Activated CD4-positive, alpha-beta T cell treated with anti-CD3 and anti-CD28 coated beads for 1 hour (primary cell): ENCODE data around the gene GCHFR.

Experiments
- DNase-seq: peaks from one replicate; pipeline ENCODE4 v3.0.0-alpha.2; 2020

The GCHFR gene

DNA sequence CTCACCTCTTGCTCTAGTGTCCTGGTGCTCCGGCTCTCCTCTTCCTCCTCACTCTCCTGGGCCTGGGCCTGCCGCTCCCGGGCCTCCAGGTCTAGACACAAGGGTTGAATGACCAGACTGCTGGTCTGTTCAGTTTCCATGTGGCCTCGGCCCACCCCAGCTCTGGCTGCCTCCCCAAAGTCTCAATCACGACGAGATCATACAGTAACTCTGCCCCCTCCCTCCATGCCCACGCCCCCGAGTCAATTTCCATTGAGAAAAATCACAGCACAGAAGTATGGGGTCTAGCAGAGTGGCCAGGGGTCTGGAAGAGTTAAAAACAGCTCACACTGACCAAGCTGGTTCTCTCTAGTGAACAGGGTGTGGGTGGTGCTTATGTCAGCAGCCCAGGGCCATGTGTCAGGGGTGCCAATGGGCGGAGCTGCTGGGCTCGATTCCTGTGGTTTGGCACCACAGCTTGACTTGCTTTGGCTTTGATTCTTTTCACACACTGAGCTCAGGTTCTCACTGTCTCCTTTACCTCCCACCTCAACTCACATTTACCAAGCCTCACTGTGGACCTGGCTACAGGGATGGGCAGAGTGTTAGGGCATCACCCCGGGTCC lies 12.8 kb downstream of the GCHFR start:
- no peak for DNase-seq

DNA sequence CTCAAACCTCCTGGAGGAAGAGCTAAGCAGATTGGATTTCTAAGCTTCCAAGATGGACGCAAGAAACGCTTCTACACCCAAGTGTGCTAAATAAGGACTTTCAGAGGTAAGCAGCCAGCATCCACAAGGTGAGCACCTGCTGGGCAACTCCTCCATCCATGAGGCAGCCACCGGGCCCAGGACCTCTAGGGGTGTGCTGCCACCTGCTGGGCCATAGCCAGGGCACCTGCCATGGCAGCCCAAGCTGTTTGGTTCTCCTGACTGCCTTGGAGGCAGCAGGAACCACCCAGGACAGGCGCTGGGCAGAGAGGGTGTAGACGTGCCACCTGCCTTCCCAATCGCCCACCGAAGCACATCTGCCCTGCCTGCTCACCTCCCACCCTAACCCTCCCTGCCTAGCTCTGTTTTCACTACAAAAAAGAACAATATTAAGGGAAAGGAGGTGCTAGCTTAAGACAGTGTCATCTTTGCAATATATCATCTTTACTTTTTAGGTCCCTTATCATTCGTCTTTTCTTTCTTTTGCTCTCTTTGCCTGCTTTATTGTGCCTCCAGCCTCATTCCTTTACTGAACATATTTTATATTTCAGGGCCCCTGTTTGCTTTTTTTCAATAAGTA lies 18.9 kb downstream of the GCHFR start:
- peak; percentile 76 for DNase-seq

DNA sequence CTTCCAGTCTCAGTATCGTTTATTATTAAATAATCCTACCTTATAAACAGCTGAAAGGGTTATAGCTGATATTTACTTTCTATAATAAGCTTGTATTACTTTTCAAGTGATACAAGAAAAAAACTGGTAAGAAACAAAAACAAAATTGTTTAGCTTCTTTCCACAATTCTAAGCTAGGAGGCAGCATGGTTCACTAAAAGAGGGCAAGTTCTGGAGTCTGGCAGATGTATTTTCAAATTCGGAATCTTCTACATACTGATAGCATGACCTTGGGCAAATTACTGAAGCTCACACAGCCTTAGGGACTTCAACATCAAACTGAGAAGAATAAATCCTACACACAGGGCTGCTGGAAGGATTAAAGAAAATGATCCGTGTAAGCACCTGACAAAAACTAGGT lies 21.3 kb downstream of the GCHFR start:
- DNase-seq = no peak

DNA sequence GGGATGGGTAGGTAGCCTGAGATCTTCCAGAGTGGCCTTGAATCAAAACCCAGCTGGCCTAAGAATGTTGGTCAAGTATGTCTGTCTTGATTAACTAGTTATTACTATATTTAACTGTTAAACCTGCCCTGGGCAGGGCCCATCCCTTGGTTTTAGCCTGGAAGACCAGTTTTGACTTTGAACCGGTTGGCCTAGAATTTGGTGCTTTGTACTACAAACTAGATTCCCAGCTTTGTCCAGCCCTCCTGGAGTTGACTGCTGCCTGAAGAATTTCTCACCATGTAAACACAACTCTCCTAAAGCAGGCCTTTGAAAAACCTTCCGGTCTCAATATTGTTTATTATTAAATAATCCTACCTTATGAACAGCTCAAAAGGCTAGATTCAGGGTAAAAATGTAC lies 21.9 kb downstream of the GCHFR start:
- DNase-seq = no peak

DNA sequence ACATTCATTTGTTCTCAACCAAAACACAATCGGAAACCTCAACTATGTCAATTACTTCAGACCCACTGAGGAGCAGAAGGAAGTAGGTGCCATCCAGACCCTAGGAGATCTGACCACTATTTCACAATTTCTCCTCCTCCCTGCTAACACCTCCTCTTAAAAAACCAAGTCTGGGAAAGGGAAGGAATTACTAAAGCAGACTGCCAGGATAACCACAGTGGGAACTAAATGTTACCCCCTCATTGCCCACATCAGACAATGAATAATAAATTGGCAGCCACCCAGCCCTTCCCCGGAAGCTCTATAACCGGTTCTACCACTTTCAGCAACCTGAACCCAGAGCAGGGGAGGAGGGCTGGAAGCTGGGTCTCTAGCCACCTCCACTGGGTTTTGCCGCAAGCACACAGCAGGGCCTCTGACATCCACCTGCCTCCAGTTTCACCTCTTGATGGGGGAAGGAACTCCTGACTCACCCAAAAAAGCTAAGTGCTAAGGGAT lies 23.5 kb downstream of the GCHFR start:
- DNase-seq = peak; percentile 30

DNA sequence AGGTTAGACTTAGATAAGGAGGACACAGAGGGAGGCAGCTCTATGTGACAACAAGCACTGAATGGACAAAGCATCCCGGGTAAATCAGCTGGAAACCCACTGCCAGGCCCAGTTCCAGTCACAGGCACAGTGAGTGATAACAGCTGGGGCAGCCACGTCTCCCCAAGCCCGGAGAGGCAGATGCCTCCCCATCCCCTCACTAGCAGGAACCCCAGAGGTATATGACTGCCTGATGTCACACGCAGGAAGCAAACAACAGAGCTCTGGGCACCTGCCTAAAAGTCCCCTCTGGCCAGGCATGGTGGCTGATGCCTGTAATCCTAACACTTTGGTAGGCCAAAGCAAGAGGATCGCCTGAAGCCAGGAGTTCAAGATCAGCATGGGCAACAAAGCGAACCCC lies 24.1 kb downstream of the GCHFR start:
- no peak for DNase-seq

DNA sequence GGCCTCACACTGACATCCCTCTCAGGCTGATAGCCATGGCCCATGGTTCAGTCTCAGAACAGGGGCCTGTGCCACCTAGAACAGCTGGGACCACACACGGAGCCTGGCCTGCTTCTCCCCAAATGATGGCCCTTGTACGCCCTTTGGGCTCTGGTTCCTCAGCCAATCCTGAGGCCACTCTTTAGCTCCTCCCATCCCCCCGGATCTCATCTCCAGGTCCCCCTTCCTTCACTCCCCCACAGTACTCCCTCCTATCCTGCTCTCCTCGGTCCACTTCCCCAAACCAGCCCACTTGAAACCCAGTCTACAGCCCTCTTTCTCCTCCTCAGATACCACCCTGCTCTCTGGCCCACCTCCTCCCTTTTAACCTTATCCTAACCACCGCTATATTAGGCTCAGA lies 25.3 kb downstream of the GCHFR start:
- DNase-seq = no peak

GRCh38 chr15:40789999-40790398 lies 26.1 kb downstream of the GCHFR start:
- DNase-seq = no peak

- no peak for DNase-seq
These were observed 26.9 kb downstream of the GCHFR start for GRCh38 chr15:40790718-40791117.

GRCh38 chr15:40792394-40792793 lies 28.5 kb downstream of the GCHFR start:
- DNase-seq = no peak

GRCh38 chr15:40793216-40793989 lies 29.5 kb downstream of the GCHFR start:
- no peak for DNase-seq

DNA sequence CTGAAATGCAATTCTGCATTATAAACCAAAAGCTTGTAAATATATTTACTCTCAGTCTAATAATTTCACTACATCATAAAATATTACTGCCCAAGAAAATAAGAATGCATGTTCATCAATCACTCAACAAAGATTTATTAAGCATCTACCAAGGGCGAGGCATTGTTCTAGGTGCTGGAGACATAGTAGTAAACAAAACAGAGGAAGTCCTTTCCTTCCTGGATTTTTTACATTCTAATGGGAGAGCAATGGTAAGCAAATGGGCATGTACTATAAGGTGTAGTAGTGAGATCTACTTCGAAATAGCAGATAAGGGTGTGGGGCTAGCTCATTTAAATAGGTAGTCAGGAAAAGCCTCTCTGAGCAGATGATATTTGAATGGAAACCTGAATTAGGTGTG lies 32.2 kb downstream of the GCHFR start:
- no peak for DNase-seq

- no peak for DNase-seq
These were observed 32.6 kb downstream of the GCHFR start for GRCh38 chr15:40796512-40796911.

DNA sequence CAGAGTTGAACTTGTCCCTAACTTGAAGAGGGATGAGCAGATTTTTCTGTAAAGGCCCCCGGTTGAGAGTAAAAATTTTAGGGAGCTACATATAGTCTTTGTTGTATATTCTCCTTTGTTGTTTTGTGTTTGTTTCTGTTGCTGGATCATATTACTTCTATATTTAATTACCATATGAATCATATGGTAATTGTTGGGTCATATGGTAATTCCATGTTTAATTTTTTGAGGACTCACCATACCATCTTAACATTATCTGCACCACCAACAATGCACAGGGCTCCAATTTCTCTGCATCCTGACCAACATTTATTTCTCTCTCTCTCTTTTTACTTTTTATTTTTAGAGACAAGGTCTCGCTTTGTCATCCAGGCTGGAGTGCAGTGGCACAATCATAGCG lies 35.7 kb downstream of the GCHFR start:
- DNase-seq = no peak

GRCh38 chr15:40803076-40803475 lies 39.2 kb downstream of the GCHFR start:
- DNase-seq = no peak

DNA sequence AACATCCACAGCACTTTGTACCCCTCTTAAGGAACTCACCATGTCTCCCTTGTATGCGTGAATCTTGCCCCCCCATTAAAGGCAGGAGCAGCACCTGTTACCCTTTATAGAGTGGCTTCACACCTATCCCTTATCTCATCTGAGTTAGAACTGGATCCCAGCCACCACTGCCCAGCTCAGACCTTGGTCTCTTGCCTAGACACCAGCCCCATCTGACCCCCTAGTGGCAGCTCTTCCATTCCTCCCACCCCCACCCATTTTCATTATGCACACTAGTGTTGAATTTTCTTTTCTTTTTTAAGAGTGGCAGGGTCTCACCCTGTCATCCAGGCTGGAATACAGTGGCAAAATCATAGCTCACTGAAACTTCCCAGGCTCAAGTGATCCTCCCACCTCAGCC lies 39.8 kb downstream of the GCHFR start:
- no peak for DNase-seq

GRCh38 chr15:40806672-40807027 lies 42.8 kb downstream of the GCHFR start:
- DNase-seq = no peak

GRCh38 chr15:40807028-40807887 lies 43.4 kb downstream of the GCHFR start, which contains the start of the genes DNAJC17 and ZFYVE19:
Gene DNAJC17 (minus strand): TSS chr15:40807473. CDS start chr15:40807446, 27 bp downstream.
Gene ZFYVE19 (plus strand): TSS chr15:40807089. CDS start chr15:40807590, 501 bp downstream.
- peak; percentile 91 for DNase-seq

GRCh38 chr15:40807888-40808461 lies 44.1 kb downstream of the GCHFR start:
- no peak for DNase-seq

GRCh38 chr15:40808861-40809450 lies 45.1 kb downstream of the GCHFR start:
- no peak for DNase-seq

DNA sequence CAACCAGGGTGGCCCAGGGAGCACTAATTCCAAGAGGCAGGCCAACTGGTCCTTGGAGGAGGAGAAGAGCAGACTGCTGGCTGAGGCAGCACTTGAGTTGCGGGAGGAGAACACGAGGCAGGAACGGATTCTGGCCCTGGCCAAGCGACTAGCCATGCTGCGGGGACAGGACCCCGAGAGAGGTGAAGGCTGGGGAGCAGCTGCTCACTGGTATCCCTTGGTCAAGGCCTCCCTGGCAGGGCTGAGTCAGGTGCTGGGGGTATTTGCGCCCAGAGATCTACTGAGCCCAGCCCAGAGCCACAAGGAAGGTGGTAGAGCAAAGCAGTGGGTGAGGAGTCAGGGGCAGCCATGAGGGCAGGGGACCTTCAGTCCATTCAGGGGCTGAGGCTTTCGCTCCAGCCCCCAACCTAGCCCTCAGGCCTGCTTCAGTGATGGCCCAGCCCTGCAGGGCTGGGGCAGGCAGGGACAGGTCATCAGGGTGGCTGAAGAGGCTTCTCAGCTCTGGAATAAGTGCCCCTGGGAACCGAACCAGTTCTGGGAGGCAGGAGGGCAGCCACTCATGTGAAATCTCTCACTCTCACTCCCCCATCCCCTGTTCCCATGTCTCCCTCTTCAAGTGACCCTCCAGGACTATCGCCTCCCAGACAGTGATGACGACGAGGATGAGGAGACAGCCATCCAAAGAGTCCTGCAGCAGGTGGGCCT lies 49.0 kb downstream of the GCHFR start:
- DNase-seq = no peak
